K562 (cell line): ENCODE measurements around the gene CCDC27. TPM values are rescaled to one million over a fixed set of nuclear protein-coding genes. Genes with fewer than 3 reads are reported as not detected.

Source experiments
- BHLHE40 ChIP-seq: IDR thresholded peaks from 2 replicates; pipeline ENCODE4 v1.6.1; 2011; ENCODE audit warnings: low read length, improper control_type of control experiment
- CTBP1 ChIP-seq: fragments of 450-650 bp; IDR thresholded peaks from 2 replicates; pipeline ENCODE4 v1.6.1; 2016; ENCODE audit warnings: borderline replicate concordance
- GTF2B ChIP-seq: IDR thresholded peaks from 2 replicates; pipeline ENCODE4 v1.6.1; 2011; ENCODE audit not compliant: insufficient read length; ENCODE audit errors: extremely low read depth
- HNRNPL ChIP-seq: fragments of 200-400 bp; formaldehyde crosslinking; IDR thresholded peaks from 2 replicates; pipeline ENCODE4 v1.6.1; 2017; ENCODE audit warnings: low read depth, mild to moderate bottlenecking, low read length
- IRF1 ChIP-seq: sonication (generic); formaldehyde crosslinking; IDR thresholded peaks from 2 replicates; pipeline ENCODE4 v1.8.0; 2022; ENCODE audit warnings: missing genetic modification reagents, mild to moderate bottlenecking, borderline replicate concordance
- KDM4B ChIP-seq, 2 experiments: fragments of 450-650 bp in 1 of 2; sonication (generic) in 1 of 2; IDR thresholded peaks; 2 replicates each; pipeline ENCODE4 v1.6.1; 2016 to 2017; ENCODE audit warnings: borderline replicate concordance in 2 of 2, antibody characterized with exemption in 1 of 2, low read depth in 1 of 2, mild to moderate bottlenecking in 1 of 2
- PCBP2 ChIP-seq: fragments of 200-400 bp; formaldehyde crosslinking; IDR thresholded peaks from 2 replicates; pipeline ENCODE4 v1.6.1; 2018; ENCODE audit warnings: low read length, low read depth, mild to moderate bottlenecking, moderate library complexity; ENCODE audit not compliant: poor library complexity, severe bottlenecking
- SMARCC2 ChIP-seq: fragments of 450-650 bp; IDR thresholded peaks from 2 replicates; pipeline ENCODE4 v1.6.1; 2017; ENCODE audit warnings: antibody characterized with exemption, moderate library complexity, mild to moderate bottlenecking, low read depth
- SP1 ChIP-seq: sonication (generic); formaldehyde crosslinking; IDR thresholded peaks from 2 replicates; pipeline ENCODE4 v1.8.1; 2022; ENCODE audit warnings: mild to moderate bottlenecking, missing genetic modification reagents
- TBL1XR1 ChIP-seq, 2 experiments: IDR thresholded peaks; 2 replicates each; pipeline ENCODE4 v1.6.1; 2012; ENCODE audit warnings: improper control_type of control experiment in 2 of 2, low read length in 2 of 2, mild to moderate bottlenecking in 1 of 2
- TCF3 ChIP-seq: sonication (generic); formaldehyde crosslinking; IDR thresholded peaks from 2 replicates; pipeline ENCODE4 v1.4.0; 2020; ENCODE audit warnings: mild to moderate bottlenecking, missing genetic modification reagents
- THRB ChIP-seq: fragments of 450-650 bp; formaldehyde crosslinking; conservative IDR thresholded peaks from 2 replicates; pipeline ENCODE4 v1.4.0; 2022; ENCODE audit warnings: mild to moderate bottlenecking, missing genetic modification characterization
- ZBTB40 ChIP-seq, 2 experiments: fragments of 450-650 bp in 1 of 2; sonication (generic) in 1 of 2; formaldehyde crosslinking in 1 of 2; IDR thresholded peaks; 2 replicates each; pipeline versions ENCODE4 v1.7.1 to v1.9.0; 2016 to 2022; ENCODE audit warnings: inconsistent platforms in 1 of 2, mild to moderate bottlenecking in 1 of 2, missing genetic modification reagents in 1 of 2
- ZNF830 ChIP-seq: fragments of 250-450 bp; sonication (Bioruptor Pico); IDR thresholded peaks from 2 replicates; pipeline ENCODE4 v1.5.0; 2021; ENCODE audit warnings: mild to moderate bottlenecking
- polyA plus RNA-seq, 8 experiments: library from polyadenylated mRNA; depleted of rRNA in 4 of 8; stranded (reverse) in 5 of 8; unstranded in 3 of 8; fragments of >200 nt; fragmentation: Nextera tagmentation in 2 of 8; fragmentation: Illumina TruSeq in 1 of 8; extraction: Ambion mirVana in 2 of 8; extraction: Trizol in 1 of 8; gene quantifications; 2 replicates each; pipeline versions ENCODE4 v1.2.1 to v1.2.3, GENCODE V29; 2011 to 2014; ENCODE audit warnings: inconsistent platforms in 1 of 8, missing spikeins in 1 of 8
- total RNA-seq, 7 experiments: library from RNA; depleted of rRNA in 6 of 7; stranded (reverse); fragments of >200 nt in 6 of 7; fragmentation: Illumina TruSeq in 2 of 7; extraction: Trizol in 2 of 7; gene quantifications; 2 replicates each; pipeline versions ENCODE4 v1.2.1 to v1.2.3, GENCODE V29; 2011 to 2021; ENCODE audit warnings: low replicate concordance in 1 of 7

Gene CCDC27
- total and polyA plus RNA-seq, 9 of the 15 experiments (the other 6 are each of a cell fraction or from before 2014, with no cell fraction given): 0.01 to 0.04 TPM; not detected in 7

GRCh38 chr1:3759796-3760195 lies 7.5 kb downstream of the CCDC27 start (continued):
- TF ChIP-seq TCF3 (CRISPR knock-in tag) (peak; percentile 89), PCBP2 (no peak), SMARCC2 (no peak), GTF2B (no peak), HNRNPL (no peak), IRF1 (CRISPR knock-in tag) (no peak), ZNF830 (CRISPR knock-in tag) (no peak), TBL1XR1 (IDR thresholded peaks at IDR 0.05; ENCODE audit: low read length in 2 of 2) (no peak), ZBTB40 (IDR thresholded peaks at IDR 0.05) (no peak), ZBTB40 (CRISPR knock-in tag; IDR thresholded peaks at IDR 0.05) (no peak), SP1 (CRISPR knock-in tag) (0 out of 2 replicates have a peak, but pooled peaks have one; percentile 47), KDM4B (IDR thresholded peaks at IDR 0.05; ENCODE audit: borderline replicate concordance in 2 of 2, low read depth in 1 of 2) (no peak), BHLHE40 (0 out of 2 replicates have a peak, but pooled peaks have one; percentile 30), THRB (no peak), CTBP1 (0 out of 2 replicates have a peak, but pooled peaks have one; percentile 12)
